Measurements from ENCODE around the gene BCAR1.

DNA sequence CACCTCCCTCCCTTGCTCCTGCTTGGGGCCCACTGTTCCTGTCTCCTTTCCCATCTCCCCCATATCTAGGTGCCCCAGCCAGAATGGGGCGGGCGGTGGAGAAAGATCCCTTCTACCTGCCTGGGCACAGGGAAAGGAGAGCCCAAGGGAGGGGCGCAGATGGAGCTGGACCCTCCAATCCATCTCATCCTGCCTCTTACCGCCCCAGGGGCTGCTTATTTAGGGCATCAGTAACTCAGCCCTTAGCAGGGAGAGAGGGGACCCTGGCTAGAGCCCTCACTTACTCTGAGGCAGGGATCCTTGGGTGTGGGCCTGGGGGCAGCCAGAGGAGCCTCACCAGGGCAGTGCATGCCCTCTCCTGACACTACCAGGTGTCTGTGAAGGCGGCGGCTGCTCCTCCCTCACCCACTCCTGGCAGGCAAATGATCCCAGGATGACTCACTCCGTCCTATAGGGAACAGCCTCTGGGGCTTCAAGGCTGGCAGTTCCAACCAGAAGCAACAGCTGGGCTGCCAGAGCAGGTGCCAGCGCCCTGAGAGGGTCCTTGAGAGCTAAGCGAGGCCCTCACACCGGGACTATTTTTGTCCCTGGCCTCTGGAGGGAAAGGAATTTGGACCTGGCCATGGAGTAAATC lies 16.3 kb upstream of the BCAR1 start:
- TF ChIP-seq CHD2 (IDR thresholded peaks at IDR 0.05; ENCODE audit: borderline replicate concordance, low read depth, low read length): no peak
- TF ChIP-seq JUND (IDR thresholded peaks at IDR 0.05; ENCODE audit: low read depth, low read length): no peak
- no peak for TF ChIP-seq BRCA1 (IDR thresholded peaks at IDR 0.05; ENCODE audit: low read depth, low read length)
- TF ChIP-seq NR2C1 (IDR thresholded peaks at IDR 0.05): no peak
- TF ChIP-seq, protein P1, sequence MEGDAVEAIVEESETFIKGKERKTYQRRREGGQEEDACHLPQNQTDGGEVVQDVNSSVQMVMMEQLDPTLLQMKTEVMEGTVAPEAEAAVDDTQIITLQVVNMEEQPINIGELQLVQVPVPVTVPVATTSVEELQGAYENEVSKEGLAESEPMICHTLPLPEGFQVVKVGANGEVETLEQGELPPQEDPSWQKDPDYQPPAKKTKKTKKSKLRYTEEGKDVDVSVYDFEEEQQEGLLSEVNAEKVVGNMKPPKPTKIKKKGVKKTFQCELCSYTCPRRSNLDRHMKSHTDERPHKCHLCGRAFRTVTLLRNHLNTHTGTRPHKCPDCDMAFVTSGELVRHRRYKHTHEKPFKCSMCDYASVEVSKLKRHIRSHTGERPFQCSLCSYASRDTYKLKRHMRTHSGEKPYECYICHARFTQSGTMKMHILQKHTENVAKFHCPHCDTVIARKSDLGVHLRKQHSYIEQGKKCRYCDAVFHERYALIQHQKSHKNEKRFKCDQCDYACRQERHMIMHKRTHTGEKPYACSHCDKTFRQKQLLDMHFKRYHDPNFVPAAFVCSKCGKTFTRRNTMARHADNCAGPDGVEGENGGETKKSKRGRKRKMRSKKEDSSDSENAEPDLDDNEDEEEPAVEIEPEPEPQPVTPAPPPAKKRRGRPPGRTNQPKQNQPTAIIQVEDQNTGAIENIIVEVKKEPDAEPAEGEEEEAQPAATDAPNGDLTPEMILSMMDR (IDR thresholded peaks at IDR 0.05 in 2 of 3, conservative IDR thresholded peaks at IDR 0.05 in 1 of 3; ENCODE audit: control insufficient read depth in 2 of 3, extremely low read depth in 1 of 3, insufficient read depth in 1 of 3, low read depth in 3 of 3, low read length in 3 of 3): no peak
- TF ChIP-seq JUNB (IDR thresholded peaks at IDR 0.05): no peak
